ENCODE results near the gene SCAPER.
"Not testable (repeated sequence)": the region's sequence is repeated elsewhere in the genome, so short reads cannot be mapped to it uniquely, and the experiment has no call there.

Gene SCAPER

DNA sequence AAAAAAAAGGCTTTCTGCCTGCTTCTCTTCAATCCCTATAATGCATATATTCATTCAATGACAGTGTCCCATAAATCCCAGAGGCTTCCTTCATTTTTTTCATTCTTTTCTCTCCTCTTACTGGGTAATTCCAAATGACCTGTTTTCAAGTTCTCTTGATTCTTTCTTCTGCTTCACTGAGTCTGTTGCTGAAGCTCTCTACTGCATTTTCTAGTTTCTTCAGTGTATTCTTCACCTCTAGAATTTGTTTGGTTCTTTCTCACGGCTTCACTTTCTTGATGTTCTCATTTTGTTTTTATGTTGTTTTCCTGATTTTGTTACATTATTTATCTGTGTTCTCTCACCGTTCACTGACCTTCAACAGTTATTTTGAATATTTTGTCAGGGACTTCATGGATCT, 141.6 kb downstream of the SCAPER start:
- DNase-seq: no peak

DNA sequence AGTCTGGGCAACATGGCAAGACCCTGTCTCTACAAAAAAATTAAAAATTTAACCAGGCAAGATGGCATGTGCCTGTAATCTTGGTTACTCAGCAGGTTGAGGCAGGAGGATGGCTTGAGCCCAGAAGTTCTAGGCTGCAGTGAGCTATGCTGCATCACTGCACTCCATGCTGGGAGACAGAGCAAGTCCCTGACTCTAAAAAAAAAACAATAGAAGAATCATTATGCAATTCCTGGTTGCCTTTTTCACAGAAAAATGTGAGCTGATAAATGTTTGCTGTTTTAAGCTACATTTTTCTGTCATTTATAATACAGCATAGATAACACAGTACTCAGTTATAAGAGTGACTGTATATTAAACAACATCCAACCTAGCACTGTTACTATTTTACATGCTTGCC, 148.8 kb downstream of the SCAPER start:
- DNase-seq: no peak

DNA sequence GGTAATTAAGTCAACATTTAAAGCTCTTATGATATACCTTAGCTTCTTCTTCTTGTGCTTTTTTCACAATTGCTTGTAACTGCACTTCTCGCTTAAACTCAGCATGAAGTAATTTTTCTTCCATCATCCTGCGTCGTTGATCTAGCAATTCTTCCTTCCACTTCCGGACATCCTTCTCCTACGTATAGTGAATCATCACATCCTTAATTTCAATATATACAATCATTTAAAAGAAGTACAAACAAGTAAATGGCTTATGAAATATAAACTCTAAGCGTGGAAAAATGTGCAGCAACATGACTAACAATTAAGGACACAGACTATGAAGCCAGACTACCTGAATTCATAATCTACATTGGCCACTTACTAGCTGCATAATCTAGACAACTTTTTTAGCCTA, 151.4 kb downstream of the SCAPER start:
- peak; percentile 31 for DNase-seq

DNA sequence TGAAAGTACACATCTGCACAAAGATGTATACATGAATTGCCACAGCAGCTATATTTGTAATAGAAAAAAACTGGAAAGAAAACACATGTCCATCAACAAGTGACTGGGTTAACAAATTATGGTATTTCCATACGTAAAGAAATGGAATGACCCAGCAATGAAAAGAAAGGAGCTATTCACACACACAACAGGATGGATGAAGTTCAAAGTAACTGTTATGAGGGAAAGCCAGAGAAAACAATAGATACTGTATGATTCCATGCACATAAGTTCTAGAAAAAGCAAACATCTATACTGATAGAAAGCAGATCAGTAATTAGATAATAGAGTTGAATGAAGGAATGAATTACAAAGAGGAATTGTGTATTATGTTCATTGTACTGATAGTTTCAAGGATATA, 152.0 kb downstream of the SCAPER start:
- DNase-seq: no peak

DNA sequence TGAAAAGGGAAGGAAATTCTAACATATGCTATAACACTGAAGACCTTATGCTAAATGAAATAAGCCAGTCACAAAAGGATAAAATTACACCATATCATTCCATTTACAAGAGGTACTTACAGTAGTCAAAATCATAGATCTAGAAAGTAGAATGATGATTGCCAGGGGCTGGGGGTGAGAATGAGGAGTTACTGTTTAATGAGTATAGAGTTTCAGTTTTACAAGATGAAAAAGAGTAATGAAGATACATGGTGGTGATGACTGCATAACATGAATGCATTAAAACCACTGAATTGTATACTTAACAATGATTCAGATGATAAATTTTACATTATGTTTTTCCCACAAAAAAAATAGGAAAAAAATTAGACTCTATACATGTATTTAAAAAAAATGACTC, 152.6 kb downstream of the SCAPER start:
- DNase-seq: no peak

DNA sequence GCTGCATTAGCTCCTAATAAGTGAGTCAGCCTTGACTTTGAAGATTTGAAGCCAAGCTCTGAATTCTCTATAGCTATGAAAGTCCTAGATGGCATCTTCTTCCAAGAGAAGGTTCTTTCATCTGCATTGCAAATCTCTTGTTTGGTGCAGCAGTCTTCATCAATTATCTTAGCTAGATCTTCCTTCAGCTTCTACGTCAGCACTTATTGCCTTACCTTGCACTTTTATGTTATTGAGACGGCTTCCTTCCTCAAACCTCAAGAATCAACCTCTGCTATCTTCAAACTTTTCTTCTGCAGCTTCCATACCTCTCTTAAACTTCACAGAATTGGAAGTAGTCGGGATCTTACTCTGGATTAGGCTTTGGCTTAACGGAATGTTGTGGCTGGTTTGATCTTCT, 167.6 kb downstream of the SCAPER start:
- DNase-seq: no peak

DNA sequence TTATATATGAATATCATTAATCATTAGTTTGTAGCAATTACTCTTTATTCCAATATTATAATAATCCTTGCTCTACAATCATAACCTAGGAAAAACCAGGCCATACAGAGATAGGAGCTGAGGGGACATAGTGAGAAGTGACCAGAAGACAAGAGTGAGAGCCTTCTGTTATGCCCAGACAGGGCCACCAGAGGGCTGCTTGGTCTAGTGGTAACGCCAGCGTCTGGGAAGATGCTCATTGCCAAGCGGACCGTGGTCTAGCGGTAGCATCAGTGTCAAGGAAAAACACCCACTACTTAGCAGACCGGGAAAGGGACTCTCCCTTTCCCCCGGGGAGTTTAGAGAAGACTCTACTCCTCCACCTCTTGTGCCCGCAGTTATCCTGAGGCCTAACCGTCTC, 172.8 kb downstream of the SCAPER start:
- not testable (repeated sequence) for DNase-seq

DNA sequence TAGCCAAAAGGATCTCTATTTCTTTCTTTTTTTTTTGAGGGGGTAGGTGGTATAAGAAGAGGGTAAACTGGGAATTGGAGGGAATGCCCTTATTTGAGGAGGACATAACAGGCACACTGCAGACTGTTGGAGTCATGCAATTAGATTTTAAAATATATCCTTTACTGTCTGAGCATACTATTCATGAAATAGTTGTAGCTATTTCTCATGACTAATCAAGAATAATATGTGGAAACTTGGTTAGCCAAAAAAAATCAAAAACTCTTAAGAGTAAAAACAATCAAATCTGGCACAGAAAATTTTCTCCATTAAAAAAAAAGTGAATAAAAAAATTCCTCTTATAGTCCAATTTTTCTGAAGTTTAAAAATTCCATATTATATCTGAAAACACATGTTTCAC, 174.9 kb downstream of the SCAPER start:
- no peak for DNase-seq

DNA sequence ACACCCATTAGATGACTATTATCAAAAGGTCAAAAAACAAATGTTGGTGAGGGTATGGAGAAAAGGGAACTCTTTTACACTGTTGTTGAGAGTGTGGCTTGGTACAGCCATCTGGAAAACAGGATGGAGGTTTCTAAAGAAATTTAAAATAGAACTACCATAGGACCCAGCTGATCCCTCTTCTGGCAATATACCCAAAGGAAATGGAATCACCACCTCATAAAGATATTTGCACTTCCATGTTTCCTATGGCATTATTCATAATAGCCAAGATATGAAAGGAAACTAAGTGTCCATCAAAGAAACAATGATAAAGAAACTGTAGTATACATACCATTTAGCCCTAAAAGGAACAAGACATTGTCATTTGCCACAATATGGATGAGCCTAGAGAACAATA, 186.3 kb downstream of the SCAPER start:
- no peak for DNase-seq

DNA sequence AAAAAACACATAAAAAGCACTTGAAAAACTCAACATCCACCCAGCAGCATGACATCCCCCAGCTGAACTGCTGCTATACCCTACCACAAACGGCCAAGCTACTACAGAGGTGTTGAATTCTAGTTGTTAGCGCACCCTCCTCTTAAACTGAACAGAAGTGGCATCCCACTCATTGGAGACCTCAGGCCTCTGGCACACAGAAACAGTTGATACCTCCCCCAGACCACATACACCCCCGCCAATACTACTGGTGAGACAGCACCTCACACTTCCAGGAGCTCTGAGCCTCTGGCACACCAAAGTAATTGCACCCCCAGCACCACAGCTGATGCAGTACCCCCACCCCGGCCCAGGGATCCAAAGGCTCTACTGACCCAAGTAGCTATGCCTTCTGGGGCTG, 190.2 kb downstream of the SCAPER start:
- no peak for DNase-seq

DNA sequence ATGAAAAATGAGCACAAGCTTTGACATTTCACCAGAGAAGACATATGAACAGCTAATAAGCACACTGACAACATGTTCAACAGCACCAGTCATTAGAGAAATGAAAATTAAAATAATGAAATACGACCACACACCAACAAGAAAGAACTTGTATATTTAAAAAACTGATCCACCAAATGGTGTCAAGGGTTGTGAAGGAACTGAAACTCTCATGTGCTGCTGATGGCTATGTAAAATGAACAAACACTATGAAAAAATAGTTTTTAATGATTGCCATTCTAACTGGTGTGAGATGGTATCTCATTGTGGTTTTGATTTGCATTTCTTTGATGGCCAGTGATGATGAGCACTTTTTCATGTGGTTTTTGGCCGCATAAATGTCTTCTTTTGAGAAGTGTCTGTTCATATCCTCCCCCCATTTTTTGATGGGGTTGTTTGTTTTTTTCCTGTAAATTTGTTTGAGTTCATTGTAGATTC, 193.8 kb downstream of the SCAPER start:
- no peak for DNase-seq

DNA sequence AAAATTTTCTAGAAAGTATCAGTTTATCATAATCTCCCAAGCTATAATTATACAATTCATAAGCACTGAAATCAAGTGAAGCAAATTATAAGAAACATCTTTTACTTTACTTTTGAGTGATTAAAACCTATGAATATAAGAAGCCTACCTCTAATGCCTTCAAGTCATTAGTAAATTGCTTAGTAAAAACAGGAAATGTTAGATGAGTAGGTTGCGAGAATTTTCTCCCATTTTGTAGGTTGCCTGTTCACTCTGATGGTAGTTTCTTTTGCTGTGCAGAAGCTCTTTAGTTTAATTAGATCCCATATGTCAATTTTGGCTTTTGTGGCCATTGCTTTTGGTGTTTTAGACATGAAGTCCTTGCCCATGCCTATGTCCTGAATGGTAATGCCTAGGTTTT, 201.1 kb downstream of the SCAPER start:
- DNase-seq: not testable (repeated sequence)

DNA sequence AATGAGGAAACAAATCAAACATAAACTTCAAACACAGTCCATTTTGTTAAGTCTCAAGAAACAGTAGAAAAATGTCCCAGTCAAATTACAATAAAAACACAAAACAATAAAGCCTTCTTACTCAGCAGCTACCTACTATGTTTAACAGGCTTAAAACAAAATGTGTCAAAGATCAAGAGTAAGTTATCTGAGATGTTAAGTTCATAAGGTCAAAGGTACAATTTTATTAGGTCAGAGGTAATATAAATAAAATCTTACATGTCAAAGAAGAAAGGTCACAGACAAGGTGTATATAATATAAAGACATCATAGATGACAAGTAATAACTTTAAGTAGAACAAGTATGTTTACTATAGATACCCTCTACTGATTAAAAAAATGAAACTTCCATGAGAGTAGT, 208.3 kb downstream of the SCAPER start:
- DNase-seq: no peak

DNA sequence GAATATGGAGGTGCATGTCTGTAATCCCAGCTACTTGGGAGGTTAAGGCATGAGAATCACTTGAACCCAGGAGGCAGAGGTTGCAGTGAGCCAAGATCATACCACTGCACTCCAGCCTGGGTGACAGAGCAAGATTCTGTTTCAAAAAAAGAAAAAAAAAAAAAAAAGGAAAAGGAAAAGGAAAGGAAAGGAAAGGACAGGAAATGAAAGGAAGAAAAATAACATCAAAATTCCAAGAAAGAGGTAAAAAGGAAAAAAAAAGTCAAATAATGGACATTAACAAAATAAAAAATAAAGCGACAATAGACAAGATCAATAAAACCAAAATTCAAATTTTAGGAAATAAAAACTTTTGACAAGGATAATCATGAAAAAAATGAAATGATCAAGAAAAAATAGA, 212.6 kb downstream of the SCAPER start:
- DNase-seq: not testable (repeated sequence)

DNA sequence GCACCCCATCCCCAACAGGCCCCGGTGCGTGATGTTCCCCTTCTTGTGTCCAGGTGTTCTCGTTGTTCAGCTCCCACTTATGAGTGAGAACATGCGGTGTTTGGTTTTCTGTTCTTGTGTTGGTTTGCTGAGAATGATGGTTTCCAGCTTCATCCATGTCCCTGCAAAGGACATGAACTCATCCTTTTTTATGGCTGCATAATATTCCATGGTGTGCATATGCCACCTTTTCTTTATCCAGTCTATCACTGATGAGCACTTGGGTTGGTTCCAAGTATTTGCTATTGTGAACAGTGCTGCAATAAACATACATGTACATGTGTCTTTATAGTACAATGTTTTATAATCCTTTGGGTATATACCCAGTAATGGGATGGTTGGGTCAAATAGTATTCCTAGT, 217.5 kb downstream of the SCAPER start:
- DNase-seq: not testable (repeated sequence)

DNA sequence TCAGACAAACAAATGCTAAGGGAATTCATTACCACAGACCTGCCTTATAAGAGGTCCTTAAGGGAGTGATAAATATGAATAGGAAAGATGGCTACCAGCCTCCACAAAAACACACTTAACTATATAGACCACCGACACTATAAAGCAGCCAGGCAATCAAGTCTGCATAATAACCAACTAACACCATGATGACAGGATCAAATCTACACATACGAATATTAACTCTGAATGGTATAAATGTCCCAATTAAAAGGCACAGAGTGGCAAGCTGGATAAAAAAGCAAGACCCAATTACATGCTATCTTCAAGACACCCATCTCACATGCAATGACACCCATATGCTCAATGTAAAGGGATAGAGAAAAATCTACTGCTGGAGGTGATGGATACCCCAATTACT, 221.1 kb downstream of the SCAPER start:
- DNase-seq: no peak

DNA sequence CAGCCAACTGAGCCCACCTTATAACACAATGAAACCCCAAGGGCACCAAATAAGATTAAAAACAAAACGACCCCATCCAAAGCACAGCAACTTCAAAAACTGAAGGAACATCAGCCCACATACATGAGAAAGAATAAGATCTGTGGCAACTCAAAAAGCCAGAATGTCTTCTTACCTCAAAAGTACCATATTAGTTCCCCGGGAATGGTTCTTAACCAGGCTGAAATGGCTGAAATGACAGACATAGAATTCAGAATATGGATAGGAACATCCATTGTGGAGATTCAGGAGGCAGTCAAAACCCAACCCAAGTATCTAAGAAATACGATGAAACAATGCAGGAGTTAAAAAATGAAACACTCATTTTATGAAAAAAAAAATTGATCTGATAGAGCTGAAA, 222.3 kb downstream of the SCAPER start:
- DNase-seq: no peak

DNA sequence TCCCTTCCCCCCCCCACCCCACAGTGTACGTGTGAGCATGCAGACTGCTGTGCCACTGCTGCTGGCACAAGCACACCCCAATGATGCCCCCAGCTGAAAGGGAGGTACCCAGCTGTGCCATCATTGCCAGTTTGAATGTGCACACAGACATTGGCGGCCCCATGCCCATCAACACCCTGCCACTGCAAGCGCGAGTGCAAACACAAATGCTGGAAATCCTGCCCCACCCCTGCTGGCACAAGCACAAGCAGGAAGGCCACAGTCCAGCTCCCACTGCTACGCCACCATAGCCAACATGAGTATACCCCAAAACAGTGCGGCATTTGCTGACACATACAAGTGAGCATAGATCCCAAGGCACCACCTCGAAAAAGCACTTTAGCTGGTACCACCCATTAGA, 222.9 kb downstream of the SCAPER start:
- no peak for DNase-seq

DNA sequence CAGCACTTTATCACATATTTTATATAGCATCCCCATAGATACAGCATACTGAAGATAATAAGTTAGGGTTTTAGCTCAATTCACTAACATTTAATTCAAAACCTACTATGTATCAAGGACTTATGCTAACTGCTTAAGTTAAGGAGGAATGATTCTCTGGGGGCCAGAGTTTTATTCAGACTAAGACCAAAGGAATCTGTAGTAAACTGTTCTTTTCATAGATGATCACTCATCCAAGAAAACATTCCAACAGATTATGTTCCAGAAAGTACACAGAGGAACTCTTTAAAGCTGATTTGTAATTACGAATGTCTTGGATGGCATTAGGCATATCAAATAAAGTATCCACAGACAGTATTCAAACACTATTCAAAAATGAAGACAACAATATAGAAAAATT, 226.4 kb downstream of the SCAPER start:
- DNase-seq: no peak

DNA sequence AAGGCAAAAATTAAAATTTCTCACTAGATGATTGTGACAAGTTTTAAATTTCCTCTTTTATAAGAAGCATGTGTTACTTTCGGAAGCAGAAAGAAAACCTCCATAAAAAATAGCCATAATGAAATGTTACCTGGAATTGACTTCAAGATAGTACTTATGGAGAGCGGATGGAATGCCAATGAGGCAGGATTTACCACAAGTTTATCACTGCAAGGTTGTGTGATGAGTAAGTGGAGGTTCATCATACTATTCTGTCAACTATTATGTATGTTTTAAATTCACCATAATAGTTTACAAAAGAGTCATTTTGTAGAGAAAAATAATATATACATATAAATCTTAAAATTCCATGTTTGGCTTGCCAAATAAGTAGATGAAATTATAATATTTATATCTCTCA, 230.3 kb downstream of the SCAPER start:
- DNase-seq: no peak

DNA sequence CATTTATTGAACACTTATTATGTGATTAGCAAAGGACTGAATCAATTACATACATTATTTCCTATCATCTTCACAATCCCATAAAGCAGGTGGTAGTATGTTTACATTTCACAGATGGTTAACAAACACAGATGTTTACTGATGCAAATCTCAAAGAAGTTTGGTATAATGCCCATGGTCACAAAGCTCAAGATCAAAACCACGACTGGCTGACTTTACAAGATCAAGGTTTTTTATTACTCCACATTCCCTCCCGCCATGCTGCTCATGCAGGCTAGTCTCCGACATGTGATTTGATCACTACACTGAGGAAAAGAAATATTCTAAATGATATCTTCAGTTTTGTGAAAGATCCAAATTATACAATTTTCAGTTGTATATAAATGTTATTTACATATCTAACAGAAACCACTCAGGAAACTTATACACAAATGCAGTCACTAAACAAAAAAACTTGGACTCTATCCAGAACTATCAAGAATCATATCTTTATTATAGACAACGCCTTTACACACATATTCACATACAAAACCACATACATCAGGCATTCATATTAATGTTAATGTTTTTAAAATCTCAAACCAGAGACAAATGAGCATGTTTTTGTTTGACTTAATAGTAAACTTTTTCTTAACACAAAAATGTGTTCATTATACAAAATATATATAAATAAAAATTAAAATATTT, 235.5 kb downstream of the SCAPER start:
- DNase-seq: no peak

DNA sequence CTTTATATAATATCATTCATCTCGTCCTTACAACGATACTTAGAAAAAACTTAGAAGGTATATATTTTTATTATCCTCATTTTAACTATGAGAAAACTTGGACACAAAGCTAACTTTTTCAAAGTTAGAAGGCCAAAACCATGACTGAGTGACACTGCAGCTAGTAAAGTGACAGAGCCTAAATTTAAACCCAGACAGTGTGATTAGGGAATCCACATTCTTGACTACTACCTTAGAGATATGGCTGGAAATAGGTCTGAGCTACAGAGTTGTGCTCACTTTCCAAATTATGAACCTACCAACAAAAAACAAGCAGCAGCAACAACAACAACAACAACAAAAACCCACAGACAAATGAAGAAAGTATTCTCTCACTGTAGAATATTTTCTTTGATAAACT, 236.2 kb downstream of the SCAPER start:
- DNase-seq: no peak

DNA sequence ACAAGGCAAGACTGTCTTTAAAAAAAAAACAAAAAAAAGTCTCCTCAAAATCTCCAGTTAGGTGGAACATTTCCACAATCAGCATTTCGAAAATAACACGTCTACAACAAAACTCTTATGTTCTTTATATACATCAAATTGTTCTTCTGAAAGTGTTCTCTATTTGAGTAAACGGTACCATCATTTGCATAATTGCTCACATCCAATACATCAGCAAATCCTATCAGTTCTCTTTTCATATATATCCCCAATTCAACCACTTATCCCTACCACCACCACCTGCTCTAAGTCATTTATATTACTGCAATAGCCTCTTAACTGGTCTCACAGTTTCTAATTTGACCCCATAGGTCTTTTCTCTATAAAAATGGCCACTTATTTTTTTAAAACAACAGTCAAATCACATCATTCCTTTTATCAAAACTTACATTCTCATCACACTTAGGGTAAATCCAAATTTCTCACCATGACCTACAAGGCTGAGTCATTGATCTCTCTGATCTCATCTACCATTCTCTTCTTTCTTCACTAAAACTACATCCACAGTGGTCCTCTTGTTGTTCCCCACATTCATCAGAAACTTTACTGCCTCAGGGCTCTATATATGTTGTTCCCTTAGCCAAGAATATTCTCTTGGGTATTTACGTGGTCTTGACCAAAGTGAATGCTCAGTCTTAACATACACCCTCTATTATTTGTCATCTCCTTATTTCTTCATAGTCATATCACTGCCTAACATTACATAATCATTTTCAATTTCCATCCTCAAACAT, 237.0 kb downstream of the SCAPER start:
- peak; percentile 11 for DNase-seq

DNA sequence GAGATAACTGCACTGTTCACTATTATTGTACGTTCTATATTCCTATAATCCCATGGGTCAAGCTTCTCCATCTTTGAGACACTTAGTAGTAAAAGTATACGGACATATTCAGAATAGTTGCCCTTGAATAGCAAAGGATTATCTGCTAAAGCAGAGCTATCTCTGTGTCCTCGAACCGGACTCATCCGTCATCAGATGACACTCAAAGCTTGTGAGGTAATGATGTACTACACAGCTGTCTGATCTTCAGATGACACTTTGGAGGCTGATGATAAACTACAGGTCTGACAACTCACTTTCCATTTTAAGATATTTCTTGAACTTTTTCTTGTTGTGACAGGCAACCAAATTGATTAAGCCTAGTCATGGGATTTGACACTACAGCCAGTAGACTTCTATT, 240.2 kb downstream of the SCAPER start:
- DNase-seq: no peak

DNA sequence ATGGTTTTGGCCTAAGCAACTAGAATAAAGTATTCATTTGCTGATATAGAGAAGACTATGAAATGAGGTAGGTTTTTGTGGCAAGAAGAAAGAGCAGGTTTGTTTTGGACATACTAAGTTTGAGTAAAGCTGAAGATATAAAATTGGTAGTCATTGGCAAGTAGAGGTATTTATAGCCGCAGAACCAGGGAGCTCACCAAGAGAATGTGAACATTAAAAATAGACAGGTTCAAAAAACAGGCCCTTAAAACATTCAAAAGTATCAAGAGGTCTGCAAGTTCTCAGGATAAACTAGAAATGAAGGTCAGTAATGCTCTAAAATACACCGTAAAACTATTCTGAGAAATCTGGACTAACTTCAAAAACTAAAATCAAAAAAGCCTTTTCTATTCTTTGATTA, 240.7 kb downstream of the SCAPER start:
- DNase-seq: no peak
